ENCODE measurements around the gene TICAM2.

The TICAM2 gene

DNA sequence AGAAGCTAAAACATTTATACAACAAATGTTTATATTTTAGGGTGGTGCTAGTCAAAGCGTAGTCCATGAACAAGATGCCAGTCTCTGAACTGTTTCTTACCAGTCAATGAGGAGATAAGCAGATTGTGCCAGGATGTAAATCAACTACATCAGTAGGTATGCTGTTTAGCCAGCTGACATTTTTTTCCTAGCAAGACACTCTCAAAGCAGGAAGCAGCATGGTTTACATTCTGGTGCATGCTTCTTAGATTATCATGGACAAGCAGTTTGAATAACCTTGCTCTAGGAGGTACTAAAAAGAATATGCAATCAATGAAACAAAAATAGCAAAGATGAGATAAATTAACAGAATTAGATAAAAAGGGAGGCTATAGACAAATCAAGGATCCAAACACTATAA lies 17.0 kb downstream of the TICAM2 start:
- Histone ChIP-seq H3K79me2 (ENCODE audit: insufficient read depth, low read length) (no peaks in the 10 kb centered on the region), H3K27ac (ENCODE audit: low read depth, low read length) (no peak overlapping the region), H3F3A (ENCODE audit: insufficient read depth) (no peaks in the 10 kb centered on the region), H4K20me1 (ENCODE audit: low read depth, low read length) (no peaks in the 10 kb centered on the region), H3K4me2 (ENCODE audit: low read depth, low read length, poor library complexity, severe bottlenecking) (no peak overlapping the region), H3K9ac (ENCODE audit: low read length) (no peak overlapping the region), H3K36me3 (ENCODE audit: low read length) (no peaks in the 10 kb centered on the region), H3K27me3 (ENCODE audit: low read length) (no peaks in the 10 kb centered on the region), H3K9me2 (replicated peaks; ENCODE audit: insufficient read depth, low read length) (no peaks in the 10 kb centered on the region), H3K9me3 (ENCODE audit: insufficient read depth, low read length) (no peaks in the 10 kb centered on the region), H3K4me3 (ENCODE audit: insufficient read depth, low read length, poor library complexity, severe bottlenecking) (no peak overlapping the region), H2AFZ (ENCODE audit: low read depth, low read length, severe bottlenecking) (no peak overlapping the region)
- TF ChIP-seq, protein P1, sequence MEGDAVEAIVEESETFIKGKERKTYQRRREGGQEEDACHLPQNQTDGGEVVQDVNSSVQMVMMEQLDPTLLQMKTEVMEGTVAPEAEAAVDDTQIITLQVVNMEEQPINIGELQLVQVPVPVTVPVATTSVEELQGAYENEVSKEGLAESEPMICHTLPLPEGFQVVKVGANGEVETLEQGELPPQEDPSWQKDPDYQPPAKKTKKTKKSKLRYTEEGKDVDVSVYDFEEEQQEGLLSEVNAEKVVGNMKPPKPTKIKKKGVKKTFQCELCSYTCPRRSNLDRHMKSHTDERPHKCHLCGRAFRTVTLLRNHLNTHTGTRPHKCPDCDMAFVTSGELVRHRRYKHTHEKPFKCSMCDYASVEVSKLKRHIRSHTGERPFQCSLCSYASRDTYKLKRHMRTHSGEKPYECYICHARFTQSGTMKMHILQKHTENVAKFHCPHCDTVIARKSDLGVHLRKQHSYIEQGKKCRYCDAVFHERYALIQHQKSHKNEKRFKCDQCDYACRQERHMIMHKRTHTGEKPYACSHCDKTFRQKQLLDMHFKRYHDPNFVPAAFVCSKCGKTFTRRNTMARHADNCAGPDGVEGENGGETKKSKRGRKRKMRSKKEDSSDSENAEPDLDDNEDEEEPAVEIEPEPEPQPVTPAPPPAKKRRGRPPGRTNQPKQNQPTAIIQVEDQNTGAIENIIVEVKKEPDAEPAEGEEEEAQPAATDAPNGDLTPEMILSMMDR (IDR thresholded peaks at IDR 0.05; ENCODE audit: insufficient read depth, low read length, poor library complexity, severe bottlenecking): no peak
- TF ChIP-seq EZH2phosphoT487 (conservative IDR thresholded peaks at IDR 0.05; ENCODE audit: low read length): no peak

- H3K4me2 ChIP-seq (ENCODE audit: low read depth, low read length, poor library complexity, severe bottlenecking): no peak overlapping the region
- H3K27ac ChIP-seq (ENCODE audit: low read depth, low read length): no peak overlapping the region
- no peaks in the 10 kb centered on the region for H3F3A ChIP-seq (ENCODE audit: insufficient read depth)
- H3K27me3 ChIP-seq (ENCODE audit: low read length): no peaks in the 10 kb centered on the region
- no peaks in the 10 kb centered on the region for H4K20me1 ChIP-seq (ENCODE audit: low read depth, low read length)
- H3K9me2 ChIP-seq (replicated peaks; ENCODE audit: insufficient read depth, low read length): no peaks in the 10 kb centered on the region
- H2AFZ ChIP-seq (ENCODE audit: low read depth, low read length, severe bottlenecking): no peak overlapping the region
- TF ChIP-seq EZH2phosphoT487 (conservative IDR thresholded peaks at IDR 0.05; ENCODE audit: low read length): no peak
- TF ChIP-seq, protein P1 (IDR thresholded peaks at IDR 0.05; ENCODE audit: insufficient read depth, low read length, poor library complexity, severe bottlenecking): no peak
- H3K36me3 ChIP-seq (ENCODE audit: low read length): no peaks in the 10 kb centered on the region
- H3K9me3 ChIP-seq (ENCODE audit: insufficient read depth, low read length): no peaks in the 10 kb centered on the region
- no peak overlapping the region for H3K9ac ChIP-seq (ENCODE audit: low read length)
- H3K79me2 ChIP-seq (ENCODE audit: insufficient read depth, low read length): no peaks in the 10 kb centered on the region
- H3K4me3 ChIP-seq (ENCODE audit: insufficient read depth, low read length, poor library complexity, severe bottlenecking): no peak overlapping the region
Measured at GRCh38 chr5:115584501-115584900, 17.8 kb downstream of the TICAM2 start.

GRCh38 chr5:115583474-115583873 lies 18.8 kb downstream of the TICAM2 start:
- Histone ChIP-seq H3K27me3 (ENCODE audit: low read length) (no peaks in the 10 kb centered on the region), H3K9ac (ENCODE audit: low read length) (no peak overlapping the region), H3K79me2 (ENCODE audit: insufficient read depth, low read length) (no peaks in the 10 kb centered on the region), H3K27ac (ENCODE audit: low read depth, low read length) (no peak overlapping the region), H3K36me3 (ENCODE audit: low read length) (no peaks in the 10 kb centered on the region), H3K4me3 (ENCODE audit: insufficient read depth, low read length, poor library complexity, severe bottlenecking) (no peak overlapping the region), H3K9me3 (ENCODE audit: insufficient read depth, low read length) (no peaks in the 10 kb centered on the region), H2AFZ (ENCODE audit: low read depth, low read length, severe bottlenecking) (no peak overlapping the region), H3F3A (ENCODE audit: insufficient read depth) (no peaks in the 10 kb centered on the region), H3K4me2 (ENCODE audit: low read depth, low read length, poor library complexity, severe bottlenecking) (no peak overlapping the region), H4K20me1 (ENCODE audit: low read depth, low read length) (no peaks in the 10 kb centered on the region), H3K9me2 (replicated peaks; ENCODE audit: insufficient read depth, low read length) (no peaks in the 10 kb centered on the region)
- TF ChIP-seq, protein P1 (IDR thresholded peaks at IDR 0.05; ENCODE audit: insufficient read depth, low read length, poor library complexity, severe bottlenecking): no peak
- no peak for TF ChIP-seq EZH2phosphoT487 (conservative IDR thresholded peaks at IDR 0.05; ENCODE audit: low read length)
